Mononuclear cell (primary cell): ENCODE measurements around the gene PRMT5. TPM values are rescaled to one million over a fixed set of nuclear protein-coding genes. Genes with fewer than 3 reads are reported as not detected.

Experiments
- H3K27me3 ChIP-seq: 2 replicates; pipeline ENCODE4 v1.6.0; 2011; ENCODE audit warnings: low read length, control low read depth; ENCODE audit not compliant: insufficient read depth
- H3K4me1 ChIP-seq: 2 replicates; pipeline ENCODE4 v1.5.1; 2011; ENCODE audit warnings: mild to moderate bottlenecking, low read length, control low read depth; ENCODE audit not compliant: insufficient read depth
- H3K4me3 ChIP-seq: 2 replicates; pipeline ENCODE4 v1.5.1; 2011; ENCODE audit warnings: mild to moderate bottlenecking, low read length, moderate library complexity
- H3K9me3 ChIP-seq: 2 replicates; pipeline ENCODE4 v1.5.1; 2011; ENCODE audit warnings: low read depth, mild to moderate bottlenecking, control low read depth, low read length
- total RNA-seq: library from RNA; depleted of rRNA; stranded (reverse); fragments of >200 nt; gene quantifications from one replicate; pipeline ENCODE4 v1.2.3, GENCODE V29; 2012

The PRMT5 gene
- total RNA-seq, 1 donor = 8.2 TPM

DNA sequence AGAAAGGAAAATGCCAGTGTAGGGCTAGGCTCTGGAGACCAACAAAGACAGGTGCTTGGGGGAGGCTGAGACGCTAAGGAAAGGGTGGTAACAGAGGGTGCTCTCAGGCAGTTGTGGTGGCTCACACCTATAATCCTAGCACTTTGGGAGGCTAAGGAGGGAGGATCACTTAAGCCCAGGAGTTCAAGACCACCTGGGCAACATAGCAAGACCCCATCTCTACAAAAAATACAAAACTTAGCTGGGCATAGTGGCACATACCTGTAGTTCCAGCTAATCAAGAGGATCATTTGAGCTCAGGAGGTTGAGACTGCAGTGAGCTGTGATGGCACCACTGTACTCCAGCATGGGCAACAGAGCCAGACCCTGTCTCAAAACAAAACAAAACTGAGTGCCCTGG lies 33.8 kb downstream of the PRMT5 start:
- H3K27me3 ChIP-seq = no peaks in the 10 kb centered on the region
- no peaks in the 10 kb centered on the region for H3K9me3 ChIP-seq
- no peak overlapping the region for H3K4me3 ChIP-seq
- H3K4me1 ChIP-seq = peaks cover 5% of the 10 kb centered on the region

DNA sequence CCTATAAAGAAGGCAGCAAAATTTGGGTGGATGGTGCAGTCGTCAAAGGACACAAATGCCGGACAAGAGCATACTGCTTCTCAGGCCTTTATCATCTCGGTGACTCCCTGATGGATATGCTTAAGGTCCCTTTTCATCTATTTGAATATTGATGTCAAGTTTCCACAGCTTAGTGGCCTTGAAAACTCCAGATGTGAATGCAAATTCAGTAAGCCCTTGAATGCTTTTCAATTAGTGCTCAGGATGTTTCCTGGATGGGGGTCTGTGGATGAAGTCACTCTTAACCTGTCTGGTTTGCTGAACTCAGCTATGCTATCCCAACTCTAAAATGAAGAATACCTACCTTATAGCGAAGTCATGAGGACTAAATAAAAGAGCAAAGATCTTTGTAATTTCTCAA lies 35.5 kb downstream of the PRMT5 start:
- no peaks in the 10 kb centered on the region for H3K27me3 ChIP-seq
- H3K4me3 ChIP-seq = no peak overlapping the region
- H3K4me1 ChIP-seq = peaks cover 11% of the 10 kb centered on the region
- H3K9me3 ChIP-seq = no peaks in the 10 kb centered on the region

DNA sequence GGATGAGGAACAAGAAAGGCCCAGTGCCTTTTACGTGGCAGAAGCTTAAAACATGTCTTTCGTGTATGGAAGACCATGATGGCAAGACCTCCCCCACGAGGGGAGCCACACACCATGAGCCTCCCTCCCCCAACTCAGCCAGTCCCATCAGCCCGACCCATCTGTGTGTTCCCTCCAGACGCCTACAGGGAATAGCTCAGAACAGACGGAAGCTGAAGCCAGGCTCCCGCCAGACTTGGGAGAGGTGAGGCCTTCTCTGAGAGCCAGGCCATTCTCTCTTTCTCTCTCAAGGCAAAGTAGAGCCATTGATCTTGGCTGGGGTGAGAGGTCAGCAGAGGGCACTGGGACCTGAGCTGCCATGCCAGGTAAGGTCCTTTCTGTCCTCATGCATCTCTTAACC lies 36.7 kb downstream of the PRMT5 start:
- Histone ChIP-seq H3K9me3 (no peaks in the 10 kb centered on the region), H3K27me3 (no peaks in the 10 kb centered on the region), H3K4me1 (peaks cover 23% of the 10 kb centered on the region), H3K4me3 (no peak overlapping the region)

DNA sequence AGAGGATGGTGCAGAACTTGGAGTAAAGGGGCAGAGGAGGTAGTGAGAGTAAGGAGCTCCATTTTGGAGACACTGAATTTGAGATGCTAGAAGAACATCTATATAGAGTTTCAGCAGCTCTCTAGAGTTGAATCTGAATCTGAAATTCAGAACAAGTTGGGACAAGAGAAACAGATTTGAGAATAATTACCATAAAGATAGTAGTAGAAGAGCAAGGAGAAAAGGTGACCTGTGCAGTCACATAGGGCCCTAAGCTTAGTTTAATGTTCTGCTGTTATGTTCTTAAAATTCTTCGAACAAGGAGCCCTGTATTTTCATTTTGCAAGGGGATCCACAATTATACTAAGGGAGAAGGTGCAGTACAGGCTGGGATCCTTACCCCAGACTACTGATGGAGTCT lies 38.8 kb downstream of the PRMT5 start:
- H3K27me3 ChIP-seq = no peaks in the 10 kb centered on the region
- H3K4me1 ChIP-seq = peaks cover 39% of the 10 kb centered on the region
- no peak overlapping the region for H3K4me3 ChIP-seq
- H3K9me3 ChIP-seq = no peaks in the 10 kb centered on the region

DNA sequence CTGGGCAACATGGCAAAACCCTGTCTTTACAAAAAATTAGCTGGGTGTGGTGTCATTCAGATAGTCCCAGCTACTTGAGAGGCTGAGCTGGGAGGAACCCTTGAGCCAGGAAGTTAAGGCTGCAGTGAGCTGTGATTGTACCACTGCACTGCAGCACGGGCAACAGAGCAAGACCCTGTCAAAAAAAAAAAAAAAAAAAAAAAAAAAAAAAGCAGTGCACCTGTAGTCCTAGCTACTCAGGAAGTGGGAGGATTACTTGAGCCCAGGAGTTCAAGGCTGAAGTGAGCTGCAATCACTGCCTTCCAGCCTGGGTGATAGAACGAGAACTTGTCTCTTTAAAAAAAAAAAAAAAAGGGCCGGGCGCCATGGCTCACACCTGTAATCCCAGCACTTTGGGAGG lies 40.5 kb downstream of the PRMT5 start:
- peaks cover 39% of the 10 kb centered on the region for H3K4me1 ChIP-seq
- H3K9me3 ChIP-seq = no peaks in the 10 kb centered on the region
- H3K4me3 ChIP-seq = no peak overlapping the region
- H3K27me3 ChIP-seq = no peaks in the 10 kb centered on the region

DNA sequence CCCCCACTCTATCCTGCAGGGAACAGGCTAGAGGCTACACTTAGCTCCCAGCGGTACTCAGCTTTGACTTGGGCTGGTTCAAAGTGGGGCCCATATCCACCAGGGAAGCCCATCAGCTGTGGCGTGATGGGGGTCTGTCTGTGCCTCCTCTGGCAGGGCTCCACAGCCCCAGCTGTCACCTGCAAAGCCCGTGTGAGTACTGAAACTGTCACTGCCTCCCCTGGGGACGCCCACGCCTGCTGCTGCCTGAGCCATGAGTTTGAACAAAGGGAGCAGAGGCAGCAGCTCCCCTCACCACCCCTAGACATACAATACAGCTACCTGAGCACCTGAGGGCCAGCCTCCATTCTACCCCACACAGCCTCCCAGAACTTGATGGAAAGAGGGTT lies 41.2 kb downstream of the PRMT5 start:
- Histone ChIP-seq H3K9me3 (no peaks in the 10 kb centered on the region), H3K27me3 (no peaks in the 10 kb centered on the region), H3K4me3 (peak overlapping the region; percentile 45), H3K4me1 (peaks cover 39% of the 10 kb centered on the region)

DNA sequence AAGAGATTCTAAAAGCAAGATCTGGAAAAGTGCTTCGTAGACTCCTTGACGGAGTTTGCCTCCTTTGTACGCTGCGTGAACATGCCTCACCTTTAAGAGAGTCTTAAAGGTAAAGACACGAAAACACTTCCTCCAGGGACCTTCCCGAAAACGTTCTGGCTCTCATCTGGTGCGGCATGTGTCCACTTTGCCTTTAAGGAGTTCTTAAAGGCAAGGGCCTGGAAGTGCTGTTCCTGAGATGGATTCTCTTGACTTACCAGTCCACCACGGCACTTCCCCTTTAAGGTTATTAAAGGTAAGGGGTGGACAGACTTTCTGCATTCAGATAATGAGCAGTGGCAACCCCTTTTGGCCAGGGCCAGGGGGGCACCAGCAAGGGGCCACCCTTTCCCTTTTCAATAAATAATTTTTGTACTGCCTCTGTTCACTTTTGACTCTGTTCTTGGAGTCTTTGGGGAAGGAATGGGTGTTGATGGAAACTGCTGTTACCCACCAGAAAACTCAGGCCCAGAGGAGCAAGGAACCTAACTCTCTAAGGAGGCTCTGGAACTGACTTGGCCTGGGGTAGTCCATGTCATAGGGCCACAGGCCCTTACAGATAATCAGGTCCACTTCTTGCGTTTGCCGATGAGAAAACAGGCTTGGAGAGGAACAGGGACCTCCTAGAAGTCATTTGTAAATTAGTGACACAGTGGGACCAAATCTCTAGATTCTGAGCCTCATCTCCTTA lies 41.8 kb downstream of the PRMT5 start:
- Histone ChIP-seq H3K9me3 (no peaks in the 10 kb centered on the region), H3K27me3 (no peaks in the 10 kb centered on the region), H3K4me3 (peak overlapping the region; percentile 45), H3K4me1 (peaks cover 44% of the 10 kb centered on the region)

DNA sequence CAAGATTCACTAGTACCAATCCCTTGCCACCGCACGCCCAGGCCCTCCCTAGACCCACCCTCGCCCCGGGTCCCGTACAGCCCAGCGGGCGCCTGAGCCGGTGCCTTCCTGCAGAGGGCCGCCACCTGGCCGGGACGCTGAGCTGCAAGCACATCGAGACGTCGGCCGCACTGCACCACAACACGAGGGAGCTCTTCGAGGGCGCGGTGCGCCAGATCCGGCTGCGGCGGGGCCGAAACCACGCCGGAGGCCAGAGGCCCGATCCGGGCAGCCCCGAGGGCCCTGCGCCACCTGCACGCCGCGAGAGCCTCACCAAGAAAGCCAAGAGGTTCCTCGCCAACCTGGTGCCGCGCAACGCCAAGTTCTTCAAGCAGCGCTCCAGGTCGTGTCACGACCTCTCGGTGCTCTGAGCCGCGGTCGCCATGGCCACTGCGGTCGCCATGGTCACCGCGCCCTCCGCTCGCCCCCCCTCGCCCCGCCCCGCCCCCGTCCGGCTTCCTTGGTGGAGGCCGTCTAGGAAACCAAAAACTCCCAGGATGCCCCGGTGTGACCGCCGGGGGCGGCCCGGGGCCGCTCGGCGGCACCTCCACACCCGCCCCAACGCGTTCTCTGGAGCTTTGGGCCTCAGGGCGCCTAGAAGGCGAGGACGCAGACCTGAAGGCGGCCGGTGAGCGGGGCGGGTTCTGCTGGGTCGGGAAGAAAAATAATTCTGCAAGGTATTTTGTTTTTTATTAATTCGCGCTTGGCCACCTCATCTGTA lies 42.5 kb downstream of the PRMT5 start:
- Histone ChIP-seq H3K4me3 (peak overlapping the region; percentile 45), H3K27me3 (no peaks in the 10 kb centered on the region), H3K4me1 (peaks cover 47% of the 10 kb centered on the region), H3K9me3 (no peaks in the 10 kb centered on the region)

DNA sequence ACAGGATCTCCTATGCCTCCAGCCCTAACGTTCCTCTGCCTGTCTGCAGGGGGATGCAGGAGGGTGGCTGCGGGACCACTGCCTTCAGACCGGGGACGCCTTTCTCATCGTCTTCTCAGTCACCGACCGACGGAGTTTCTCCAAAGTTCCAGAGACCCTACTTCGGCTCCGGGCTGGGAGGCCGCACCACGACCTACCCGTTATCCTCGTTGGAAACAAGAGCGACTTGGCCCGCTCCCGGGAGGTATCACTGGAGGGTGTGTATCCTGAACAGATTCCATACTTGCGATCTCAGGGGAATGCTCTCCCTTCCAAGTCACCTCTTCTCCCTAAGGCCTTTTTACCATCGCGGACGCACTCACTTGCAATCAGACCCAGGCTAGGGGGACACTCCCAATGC lies 43.2 kb downstream of the PRMT5 start:
- H3K4me3 ChIP-seq = no peak overlapping the region
- peaks cover 47% of the 10 kb centered on the region for H3K4me1 ChIP-seq
- no peaks in the 10 kb centered on the region for H3K27me3 ChIP-seq
- H3K9me3 ChIP-seq = no peaks in the 10 kb centered on the region

DNA sequence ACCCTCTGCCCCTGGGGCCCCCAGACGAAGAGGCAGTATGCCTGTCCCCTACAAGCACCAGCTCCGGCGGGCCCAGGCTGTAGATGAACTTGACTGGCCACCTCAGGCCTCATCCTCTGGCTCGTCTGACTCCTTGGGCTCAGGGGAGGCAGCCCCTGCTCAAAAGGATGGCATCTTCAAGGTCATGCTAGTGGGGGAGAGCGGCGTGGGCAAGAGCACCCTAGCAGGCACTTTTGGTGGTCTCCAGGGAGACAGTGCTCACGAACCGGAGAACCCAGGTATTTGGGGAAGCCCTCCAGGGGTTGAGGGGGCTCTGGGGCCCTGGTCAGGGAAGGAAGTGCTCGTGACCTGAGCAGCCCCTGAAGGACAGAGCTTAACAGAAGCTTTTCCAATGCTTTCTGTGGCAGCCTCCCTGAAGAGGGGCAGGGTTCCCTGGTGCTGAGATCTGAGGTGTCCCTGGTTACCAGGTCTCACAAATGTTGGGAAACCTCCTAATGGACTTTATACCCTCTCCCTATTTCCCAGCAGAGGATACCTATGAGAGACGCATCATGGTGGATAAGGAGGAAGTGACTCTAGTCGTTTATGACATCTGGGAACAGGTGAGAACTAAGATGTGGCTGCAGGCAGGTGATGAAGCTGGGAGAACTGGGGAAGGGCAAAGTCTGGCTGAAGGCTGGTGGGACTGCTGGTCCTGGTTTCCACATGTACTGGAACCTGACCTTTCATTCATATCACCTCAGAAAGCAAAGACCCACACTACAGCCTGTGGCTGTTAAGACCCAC lies 44.2 kb downstream of the PRMT5 start:
- peaks cover 46% of the 10 kb centered on the region for H3K4me1 ChIP-seq
- no peaks in the 10 kb centered on the region for H3K27me3 ChIP-seq
- H3K9me3 ChIP-seq = no peaks in the 10 kb centered on the region
- H3K4me3 ChIP-seq = no peak overlapping the region

DNA sequence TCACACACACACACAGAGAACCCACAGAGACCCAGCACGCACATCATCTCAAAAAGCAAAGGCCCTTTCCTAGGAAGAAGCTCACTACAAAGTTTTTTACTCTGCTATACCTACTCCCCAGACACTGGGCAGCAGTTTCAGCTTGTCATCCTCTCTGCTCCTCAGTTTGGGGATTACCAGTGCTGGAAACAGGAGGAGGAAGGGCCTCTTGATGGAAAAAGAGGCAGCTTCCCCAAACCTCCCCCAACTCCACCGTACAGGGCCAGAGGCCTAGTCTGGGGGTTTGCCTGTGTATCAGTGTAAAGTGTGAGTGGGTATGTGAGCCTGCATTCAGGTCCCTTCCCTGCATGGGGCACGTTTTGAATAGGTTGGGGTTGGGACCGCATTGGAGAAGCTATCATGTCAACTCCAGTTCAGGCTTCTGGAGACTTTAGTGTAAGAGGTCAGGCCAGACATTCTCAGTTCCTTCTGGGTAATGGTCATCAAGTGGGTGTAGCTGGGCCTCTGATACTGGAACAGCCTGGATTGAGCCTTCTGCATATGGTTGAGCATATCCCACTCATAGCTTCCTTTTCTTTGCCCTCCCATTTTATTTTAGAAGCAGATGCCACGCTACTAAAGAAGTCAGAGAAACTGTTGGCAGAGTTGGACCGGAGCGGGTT lies 45.0 kb downstream of the PRMT5 start:
- no peaks in the 10 kb centered on the region for H3K9me3 ChIP-seq
- H3K27me3 ChIP-seq = no peaks in the 10 kb centered on the region
- H3K4me3 ChIP-seq = no peak overlapping the region
- peaks cover 41% of the 10 kb centered on the region for H3K4me1 ChIP-seq

DNA sequence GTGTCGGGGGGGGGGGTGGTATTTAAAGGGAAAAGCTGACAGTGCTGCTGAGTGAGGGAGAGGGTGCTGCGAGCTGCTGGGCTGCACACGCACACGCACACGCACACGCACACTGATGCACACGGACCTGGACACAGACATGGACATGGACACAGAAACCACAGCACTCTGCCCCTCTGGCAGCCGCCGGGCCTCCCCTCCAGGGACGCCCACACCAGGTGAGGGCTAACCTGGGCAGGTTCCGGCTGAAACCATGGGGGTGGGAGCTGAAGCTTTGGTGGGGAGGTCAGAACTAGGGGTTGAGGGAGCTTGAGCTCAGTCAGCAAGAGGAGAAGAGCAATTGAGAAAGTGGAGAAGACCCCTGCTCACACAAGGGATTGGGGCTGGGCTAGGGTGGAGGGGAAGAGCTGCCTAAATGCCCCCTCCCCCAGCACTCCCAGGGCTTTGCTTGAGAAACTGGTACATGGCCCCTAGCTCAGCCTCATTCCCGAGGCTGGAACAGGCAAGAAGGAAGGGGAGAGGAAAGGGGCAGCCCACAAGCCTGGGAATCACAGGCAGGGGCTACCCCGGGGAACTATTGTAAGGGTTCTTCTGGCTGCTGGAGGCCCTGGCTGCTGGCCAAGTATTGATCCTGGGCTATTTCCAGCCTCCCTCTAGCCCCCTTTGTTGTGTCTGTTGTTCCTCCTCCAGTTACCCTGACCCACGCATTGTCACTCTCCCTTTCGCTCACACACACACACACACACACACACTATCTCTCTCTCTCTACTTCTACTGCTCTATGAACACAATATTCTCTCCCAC lies 45.8 kb downstream of the PRMT5 start, which contains the start of gene REM2:
TSS of gene REM2 (plus strand) at position 50 of the 804 bp plus-strand sequence. CDS start at position 116, 66 bp downstream.
- peaks cover 33% of the 10 kb centered on the region for H3K4me1 ChIP-seq

DNA sequence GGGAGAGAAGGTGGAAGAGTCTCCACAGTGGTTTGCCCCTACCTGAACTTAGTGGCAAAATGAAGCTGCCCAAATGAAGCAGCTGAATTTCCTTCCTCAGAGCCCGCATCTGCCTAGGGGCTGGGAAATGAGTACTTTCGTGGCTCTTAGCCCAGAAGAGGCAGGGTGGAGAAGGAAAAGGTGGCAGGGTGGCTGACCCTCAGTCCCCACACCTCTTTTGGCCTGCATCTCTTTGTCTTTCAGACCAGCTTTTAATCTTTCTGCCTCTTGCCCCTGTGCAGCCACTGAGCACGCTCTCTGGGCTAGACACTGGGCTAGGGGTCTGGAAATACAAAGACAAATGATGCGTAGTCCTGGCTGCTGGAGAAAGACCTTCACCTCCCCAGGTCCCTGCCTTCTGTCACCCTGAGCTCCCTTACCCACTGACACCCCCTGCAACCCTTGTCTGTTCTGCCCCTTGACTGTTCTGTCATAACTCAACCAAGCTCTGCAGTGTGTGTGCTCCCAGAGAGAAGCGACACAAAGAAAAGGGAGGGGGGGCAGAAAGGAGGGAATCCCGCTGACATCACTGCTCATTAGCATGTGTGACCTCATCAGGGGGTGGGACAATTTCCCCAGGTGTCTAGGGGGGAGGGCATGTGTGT lies 46.5 kb downstream of the PRMT5 start:
- H3K27me3 ChIP-seq = no peaks in the 10 kb centered on the region
- H3K4me1 ChIP-seq = peaks cover 26% of the 10 kb centered on the region
- no peaks in the 10 kb centered on the region for H3K9me3 ChIP-seq

More for the DNA sequence above, 45.8 kb downstream of the PRMT5 start, which contains the start of gene REM2:
- no peak within 1 kb of the TSS for H3K4me3 ChIP-seq
- H3K27me3 ChIP-seq = no peaks in the 10 kb centered on the region
- no peaks in the 10 kb centered on the region for H3K9me3 ChIP-seq

DNA sequence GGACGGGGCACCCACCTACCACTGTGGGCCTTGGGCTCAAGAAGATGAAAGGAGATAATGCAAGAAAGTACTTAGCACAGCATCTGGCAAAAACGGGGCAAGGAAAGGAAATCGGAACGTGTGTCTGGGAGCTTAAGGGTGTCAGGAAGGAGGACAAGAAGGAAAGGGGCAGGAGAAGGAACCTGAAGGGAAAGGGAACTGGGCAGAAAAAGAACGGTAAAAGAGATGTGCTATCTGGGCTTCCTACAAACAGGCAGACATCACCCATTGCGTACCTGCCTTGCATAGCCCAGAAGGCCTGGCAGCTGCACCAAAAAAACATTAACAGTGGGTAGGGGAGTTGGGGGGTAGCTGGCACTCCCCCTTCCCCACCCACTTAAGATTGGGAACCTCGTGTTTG lies 47.1 kb downstream of the PRMT5 start:
- Histone ChIP-seq H3K27me3 (no peaks in the 10 kb centered on the region), H3K9me3 (no peaks in the 10 kb centered on the region), H3K4me3 (no peak overlapping the region), H3K4me1 (peaks cover 20% of the 10 kb centered on the region)

More for the DNA sequence above, 46.5 kb downstream of the PRMT5 start:
- no peak overlapping the region for H3K4me3 ChIP-seq
